GM12864 (cell line): ENCODE measurements around the gene LZTR1.

Source experiments
- DNase-seq: peaks from one replicate; pipeline ENCODE4 v3.0.0-alpha.2; 2011; ENCODE audit warnings: low read depth
- H3K4me3 ChIP-seq: 2 replicates; pipeline ENCODE4 v1.5.1; 2011; ENCODE audit warnings: mild to moderate bottlenecking, low read depth, low read length, control low read depth
- CTCF ChIP-seq: IDR thresholded peaks from 2 replicates; pipeline ENCODE4 v1.5.1; 2011; ENCODE audit warnings: low read depth, mild to moderate bottlenecking, moderate library complexity, low read length, control low read depth, inconsistent platforms; ENCODE audit errors: missing control alignments

The LZTR1 gene

GRCh38 chr22:20957683-20958431 is 24.2 kb upstream of the LZTR1 start:
- no peak for TF ChIP-seq CTCF
- DNase-seq: no peak
- H3K4me3 ChIP-seq: peak overlapping the region; percentile 72

DNA sequence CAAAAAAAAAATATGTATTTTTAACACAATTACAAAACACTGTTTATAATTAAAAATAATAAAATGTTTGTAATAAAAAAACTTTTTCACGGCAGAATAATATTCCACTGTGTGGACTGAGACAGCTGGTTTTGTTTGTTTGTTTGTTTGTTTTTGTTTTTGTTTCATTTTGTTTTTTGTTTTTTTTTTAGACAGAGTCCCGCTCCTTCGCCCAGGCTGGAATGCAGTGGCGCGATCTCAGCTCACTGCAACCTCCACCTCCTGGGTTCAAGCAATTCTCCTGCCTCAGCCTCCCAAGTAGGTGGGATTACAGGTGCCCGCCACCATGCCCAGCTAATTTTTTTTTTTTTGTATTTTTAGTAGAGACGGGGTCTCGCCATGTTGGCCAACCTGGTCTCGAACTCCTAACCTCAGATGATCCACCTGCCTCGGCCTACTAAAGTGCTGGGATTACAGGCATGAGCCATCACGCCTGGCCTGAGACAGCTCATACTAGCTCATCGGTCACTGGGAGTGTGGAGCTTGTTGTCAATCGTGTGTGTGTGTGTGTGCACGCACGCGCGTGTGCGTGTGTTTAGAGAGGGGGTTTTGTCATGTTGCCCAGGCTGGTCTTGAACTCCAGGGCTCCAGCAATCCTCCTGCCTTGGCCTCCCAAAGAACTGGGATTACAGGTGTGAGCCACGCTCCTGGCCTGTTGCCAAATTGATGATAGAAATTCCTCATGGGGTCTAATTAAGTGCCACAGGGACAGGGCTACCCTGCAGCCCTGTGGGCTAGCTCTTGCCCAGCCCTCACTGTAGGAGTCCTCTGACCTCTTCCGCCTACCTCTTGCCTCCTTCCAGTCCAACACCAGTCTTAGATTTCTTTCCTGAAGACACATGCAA is 22.3 kb upstream of the LZTR1 start:
- no peak for DNase-seq
- H3K4me3 ChIP-seq: no peak overlapping the region
- no peak for TF ChIP-seq CTCF

GRCh38 chr22:20960609-20961008 is 21.5 kb upstream of the LZTR1 start:
- TF ChIP-seq CTCF: no peak
- no peak overlapping the region for H3K4me3 ChIP-seq
- DNase-seq: no peak

GRCh38 chr22:20962491-20962945 is 19.6 kb upstream of the LZTR1 start:
- no peak overlapping the region for H3K4me3 ChIP-seq
- no peak for DNase-seq
- TF ChIP-seq CTCF: no peak

DNA sequence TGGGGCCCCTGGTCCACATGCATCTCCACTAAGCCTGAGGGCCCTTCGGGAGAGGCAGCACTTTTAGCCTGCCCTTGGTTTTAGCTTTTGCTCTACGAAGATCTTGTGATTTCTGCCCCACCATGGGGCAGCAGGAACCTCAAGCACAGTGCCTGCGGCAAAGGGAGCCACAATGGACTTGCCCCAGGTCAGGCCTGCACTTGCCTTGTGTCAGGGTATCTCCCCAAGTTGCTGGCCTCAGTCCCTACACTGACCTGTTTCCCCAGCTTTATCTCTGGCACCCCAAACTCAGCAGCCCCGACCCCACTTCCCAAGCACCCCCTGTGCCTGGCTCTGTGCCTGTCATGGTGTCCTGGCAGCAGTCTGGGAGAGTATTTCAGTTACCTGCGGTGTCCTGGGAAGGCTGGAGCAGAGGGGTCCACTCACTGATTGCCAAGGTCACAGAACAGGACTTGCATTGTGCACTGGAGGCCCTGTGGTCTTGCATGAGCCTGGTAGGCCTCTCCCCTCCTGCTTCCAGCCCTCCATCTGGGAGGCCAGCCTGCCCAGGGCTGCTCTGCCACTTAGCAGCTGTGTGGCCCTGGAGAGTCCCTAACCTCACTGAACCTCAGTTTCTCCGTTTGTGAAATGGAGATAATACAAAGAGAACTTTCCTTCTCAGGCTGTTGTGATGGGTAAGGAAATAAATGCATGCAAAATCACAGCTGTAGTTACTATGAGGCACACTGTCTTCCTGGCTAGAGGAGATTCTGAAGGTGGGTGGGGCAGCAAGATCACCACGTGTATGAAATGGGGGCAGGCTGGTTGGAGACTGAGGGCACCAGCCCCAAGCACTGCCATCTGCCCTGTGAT is 18.7 kb upstream of the LZTR1 start:
- no peak for DNase-seq
- no peak for TF ChIP-seq CTCF
- H3K4me3 ChIP-seq: no peak overlapping the region

GRCh38 chr22:20964090-20964798 is 17.9 kb upstream of the LZTR1 start:
- DNase-seq: no peak
- H3K4me3 ChIP-seq: no peak overlapping the region
- TF ChIP-seq CTCF: no peak
